GM12878 (cell line): ENCODE data around the gene P4HA3. TPM values are rescaled to one million over a fixed set of nuclear protein-coding genes. Genes with fewer than 3 reads are reported as not detected.

Experiments used
- ATAC-seq: fragments of 200-7000 bp; cut with Tn5 transposase; 3 replicates; pipeline ENCODE4 v1.9.1; 2020; ENCODE audit warnings: mild to moderate bottlenecking, moderate library complexity
- BruUV-seq: library from RNA; stranded (reverse); fragments of 400-500 nt; replicated peaks from 2 replicates; lab custom pipeline; 2021; lab: Mats Ljungman, UMichigan
- CTCF ChIA-PET: fragments of 300-600 bp; sonication (Branson Sonifier 250); formaldehyde crosslinking; extraction: SDS; loops from one replicate; lab custom pipeline; 2021; ENCODE audit warnings: inconsistent platforms; lab: Yijun Ruan, JAX
- POLR2A ChIA-PET: fragments of 350-600 bp; formaldehyde crosslinking; extraction: SDS; loops from one replicate; lab custom pipeline; 2021; ENCODE audit warnings: inconsistent platforms; lab: Charles Lee
- RAD21 ChIA-PET: fragments of 300-600 bp; sonication (Branson Sonifier 250); formaldehyde crosslinking; loops from one replicate; lab custom pipeline; 2023; ENCODE audit warnings: antibody characterized with exemption; ENCODE audit not compliant: unreplicated experiment; lab: Charles Lee
- SMC1A ChIA-PET: fragments of 300-600 bp; sonication (Branson Sonifier 250); formaldehyde crosslinking; loops from one replicate; lab custom pipeline; 2023; ENCODE audit not compliant: unreplicated experiment, uncharacterized antibody; lab: Charles Lee
- DNase-seq: peaks from one replicate; pipeline ENCODE4 v3.0.0-alpha.2; 2011; ENCODE audit warnings: low read depth, low spot score
- FAIRE-seq: peaks from 3 replicates; lab custom pipeline; 2011; peaks lifted over from hg19 to GRCh38; lab: Jason Lieb, UNC
- H2AFZ ChIP-seq: 2 replicates; pipeline ENCODE4 v1.6.0; 2011; ENCODE audit warnings: low read depth, low read length, control low read depth; ENCODE audit not compliant: control insufficient read depth
- H3K27ac ChIP-seq: 2 replicates; pipeline ENCODE4 v1.5.1; 2011; ENCODE audit warnings: control low read depth; ENCODE audit not compliant: control insufficient read depth, insufficient read depth
- H3K27me3 ChIP-seq, 2 experiments: replicated peaks in 1 of 2; 2 replicates each; pipeline versions ENCODE4 v1.6.0 to v1.6.1; 2011; ENCODE audit warnings: low read length in 1 of 2; ENCODE audit not compliant: control insufficient read depth in 2 of 2, insufficient read depth in 2 of 2
- H3K36me3 ChIP-seq, 2 experiments: 2 replicates each; pipeline ENCODE4 v1.5.1; 2011; ENCODE audit warnings: low read length in 1 of 2; ENCODE audit not compliant: control insufficient read depth in 2 of 2, insufficient read depth in 2 of 2
- H3K4me1 ChIP-seq: 2 replicates; pipeline ENCODE4 v1.6.1; 2011; ENCODE audit warnings: mild to moderate bottlenecking, low read length, moderate library complexity, mixed read lengths; ENCODE audit not compliant: control insufficient read depth, insufficient read depth
- H3K4me2 ChIP-seq: 2 replicates; pipeline ENCODE4 v1.6.0; 2011; ENCODE audit warnings: control low read depth; ENCODE audit not compliant: control insufficient read depth, insufficient read depth
- H3K4me3 ChIP-seq: fragments of 200-600 bp; sonication (generic); 2 replicates; pipeline ENCODE4 v1.5.1; 2016
- H3K79me2 ChIP-seq: 2 replicates; pipeline ENCODE4 v1.6.0; 2011; ENCODE audit warnings: low read length; ENCODE audit not compliant: control insufficient read depth, insufficient read depth
- H3K9ac ChIP-seq: 2 replicates; pipeline ENCODE4 v1.8.0; 2011; ENCODE audit warnings: low read length, control low read depth, mixed read lengths; ENCODE audit not compliant: control insufficient read depth, insufficient read depth
- H3K9me3 ChIP-seq: replicated peaks from 3 replicates; pipeline ENCODE4 v1.5.1; 2011; ENCODE audit warnings: mild to moderate bottlenecking, low read length; ENCODE audit not compliant: control insufficient read depth, insufficient read depth
- H4K20me1 ChIP-seq: 2 replicates; pipeline ENCODE4 v1.6.0; 2011; ENCODE audit not compliant: control insufficient read depth, insufficient read depth
- CREM ChIP-seq: IDR thresholded peaks from 2 replicates; pipeline ENCODE4 v1.6.1; 2014; ENCODE audit warnings: antibody characterized with exemption, low read depth
- EGR1 ChIP-seq, 2 experiments: IDR thresholded peaks; 1 replicate in 1 of 2; 2 replicates in 1 of 2; pipeline ENCODE4 v1.6.1; 2011 to 2012; ENCODE audit warnings: low read depth in 2 of 2, low read length in 2 of 2, borderline replicate concordance in 1 of 2, mild to moderate bottlenecking in 1 of 2, moderate library complexity in 1 of 2
- EZH2 ChIP-seq: IDR thresholded peaks from 2 replicates; pipeline ENCODE4 v1.6.1; 2012; ENCODE audit warnings: low read depth, mild to moderate bottlenecking, control low read depth, inconsistent platforms, low read length, borderline replicate concordance; ENCODE audit not compliant: control insufficient read depth
- FOXK2 ChIP-seq: fragments of 450-650 bp; IDR thresholded peaks from 2 replicates; pipeline ENCODE4 v1.6.1; 2017; ENCODE audit warnings: mild to moderate bottlenecking, moderate library complexity
- POLR2AphosphoS2 ChIP-seq: IDR thresholded peaks from 2 replicates; pipeline ENCODE4 v1.6.1; 2011; ENCODE audit warnings: low read depth, mild to moderate bottlenecking, low read length, improper control_type of control experiment, moderate library complexity
- RFX5 ChIP-seq: IDR thresholded peaks from 2 replicates; pipeline ENCODE4 v1.6.1; 2011; ENCODE audit warnings: low read depth, low read length, improper control_type of control experiment
- TBL1XR1 ChIP-seq: IDR thresholded peaks from 2 replicates; pipeline ENCODE4 v1.6.1; 2012; ENCODE audit warnings: low read depth, low read length, improper control_type of control experiment
- TCF7 ChIP-seq: IDR thresholded peaks from 2 replicates; pipeline ENCODE4 v1.6.1; 2014; ENCODE audit warnings: antibody characterized with exemption, borderline replicate concordance
- WGBS: methylation state at CpG from one replicate; pipeline ENCODE4 v1.1.6; 2016; ENCODE audit warnings: low lambda C conversion rate; ENCODE audit not compliant: insufficient replicate concordance, insufficient coverage; ENCODE audit errors: missing lambda C conversion rate; 5-methylcytosine and 5-hydroxymethylcytosine counted together
- in situ Hi-C: fragments of 300-500 bp; cut with MboI; formaldehyde crosslinking; loops from 9 replicates; pipeline ENCODE4 v1.14.3; 2018; ENCODE audit warnings: mixed read lengths
- intact Hi-C: fragments of 100-400 bp; cut with micrococcal nuclease; formaldehyde crosslinking; loops from one replicate; pipeline ENCODE4 v1.14.2; 2022; ENCODE audit not compliant: unreplicated experiment
- polyA plus RNA-seq, 11 experiments: library from polyadenylated mRNA; depleted of rRNA in 4 of 11; unstranded in 6 of 11; stranded (reverse) in 5 of 11; fragments of >200 nt; fragmentation: Nextera tagmentation in 4 of 11; fragmentation: Illumina TruSeq in 1 of 11; extraction: Ambion mirVana in 4 of 11; extraction: Trizol in 1 of 11; gene quantifications; 1 replicate in 1 of 11; 2 replicates in 10 of 11; pipeline versions ENCODE4 v1.2.1 to v1.2.3, GENCODE V29; 2011 to 2016; ENCODE audit warnings: inconsistent platforms in 2 of 11, missing spikeins in 2 of 11, low read depth in 1 of 11
- total RNA-seq, 4 experiments: library from RNA; depleted of rRNA in 3 of 4; stranded (reverse); fragments of >200 nt in 3 of 4; fragmentation: Illumina TruSeq in 1 of 4; extraction: Trizol in 1 of 4; gene quantifications; 2 replicates each; pipeline versions ENCODE4 v1.2.1 to v1.2.3, GENCODE V29; 2013 to 2021
- TF ChIP-seq, protein P1 (sequence below): IDR thresholded peaks from 2 replicates; pipeline ENCODE4 v1.6.1; 2012; ENCODE audit warnings: improper control_type of control experiment, low read depth, low read length; ENCODE audit not compliant: insufficient replicate concordance
- TF ChIP-seq, protein P2 (sequence below): fragments of 450-650 bp; IDR thresholded peaks from 2 replicates; pipeline ENCODE4 v1.6.1; 2017; ENCODE audit warnings: mild to moderate bottlenecking, low read depth, inconsistent platforms; ENCODE audit not compliant: poor library complexity, severe bottlenecking
- TF ChIP-seq, protein P3 (sequence below): fragments of 450-650 bp; IDR thresholded peaks from 2 replicates; pipeline ENCODE4 v1.6.1; 2018; ENCODE audit warnings: mild to moderate bottlenecking, low read depth, moderate library complexity; ENCODE audit not compliant: partially characterized antibody

The P4HA3 gene
- total and polyA plus RNA-seq, 10 of the 15 experiments (the other 5 are each of a cell fraction or from before 2014, with no cell fraction given), result 0.08 TPM; not detected in 9

DNA sequence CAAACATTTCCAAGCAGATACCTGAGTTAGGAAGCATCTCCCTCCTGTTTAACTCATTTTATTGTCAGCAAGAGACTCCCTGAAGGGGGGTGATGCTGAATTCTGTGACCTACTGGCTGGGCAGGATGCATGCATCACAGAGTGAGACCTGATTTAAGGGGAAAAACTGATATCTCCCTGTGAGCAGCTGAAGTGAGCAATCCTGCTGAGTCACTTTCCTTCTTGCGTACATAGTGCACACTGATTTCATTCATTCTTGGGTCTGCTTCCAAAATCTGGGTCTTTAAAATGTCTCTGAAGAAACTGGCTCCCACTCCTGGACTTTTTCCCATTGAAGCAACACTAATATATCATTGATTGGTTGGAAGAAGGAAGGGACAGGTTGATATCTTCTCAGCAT, 23.3 kb downstream of the P4HA3 start (continued):
- TF ChIP-seq, protein P1, sequence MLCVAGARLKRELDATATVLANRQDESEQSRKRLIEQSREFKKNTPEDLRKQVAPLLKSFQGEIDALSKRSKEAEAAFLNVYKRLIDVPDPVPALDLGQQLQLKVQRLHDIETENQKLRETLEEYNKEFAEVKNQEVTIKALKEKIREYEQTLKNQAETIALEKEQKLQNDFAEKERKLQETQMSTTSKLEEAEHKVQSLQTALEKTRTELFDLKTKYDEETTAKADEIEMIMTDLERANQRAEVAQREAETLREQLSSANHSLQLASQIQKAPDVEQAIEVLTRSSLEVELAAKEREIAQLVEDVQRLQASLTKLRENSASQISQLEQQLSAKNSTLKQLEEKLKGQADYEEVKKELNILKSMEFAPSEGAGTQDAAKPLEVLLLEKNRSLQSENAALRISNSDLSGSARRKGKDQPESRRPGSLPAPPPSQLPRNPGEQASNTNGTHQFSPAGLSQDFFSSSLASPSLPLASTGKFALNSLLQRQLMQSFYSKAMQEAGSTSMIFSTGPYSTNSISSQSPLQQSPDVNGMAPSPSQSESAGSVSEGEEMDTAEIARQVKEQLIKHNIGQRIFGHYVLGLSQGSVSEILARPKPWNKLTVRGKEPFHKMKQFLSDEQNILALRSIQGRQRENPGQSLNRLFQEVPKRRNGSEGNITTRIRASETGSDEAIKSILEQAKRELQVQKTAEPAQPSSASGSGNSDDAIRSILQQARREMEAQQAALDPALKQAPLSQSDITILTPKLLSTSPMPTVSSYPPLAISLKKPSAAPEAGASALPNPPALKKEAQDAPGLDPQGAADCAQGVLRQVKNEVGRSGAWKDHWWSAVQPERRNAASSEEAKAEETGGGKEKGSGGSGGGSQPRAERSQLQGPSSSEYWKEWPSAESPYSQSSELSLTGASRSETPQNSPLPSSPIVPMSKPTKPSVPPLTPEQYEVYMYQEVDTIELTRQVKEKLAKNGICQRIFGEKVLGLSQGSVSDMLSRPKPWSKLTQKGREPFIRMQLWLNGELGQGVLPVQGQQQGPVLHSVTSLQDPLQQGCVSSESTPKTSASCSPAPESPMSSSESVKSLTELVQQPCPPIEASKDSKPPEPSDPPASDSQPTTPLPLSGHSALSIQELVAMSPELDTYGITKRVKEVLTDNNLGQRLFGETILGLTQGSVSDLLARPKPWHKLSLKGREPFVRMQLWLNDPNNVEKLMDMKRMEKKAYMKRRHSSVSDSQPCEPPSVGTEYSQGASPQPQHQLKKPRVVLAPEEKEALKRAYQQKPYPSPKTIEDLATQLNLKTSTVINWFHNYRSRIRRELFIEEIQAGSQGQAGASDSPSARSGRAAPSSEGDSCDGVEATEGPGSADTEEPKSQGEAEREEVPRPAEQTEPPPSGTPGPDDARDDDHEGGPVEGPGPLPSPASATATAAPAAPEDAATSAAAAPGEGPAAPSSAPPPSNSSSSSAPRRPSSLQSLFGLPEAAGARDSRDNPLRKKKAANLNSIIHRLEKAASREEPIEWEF, result no peak

DNA sequence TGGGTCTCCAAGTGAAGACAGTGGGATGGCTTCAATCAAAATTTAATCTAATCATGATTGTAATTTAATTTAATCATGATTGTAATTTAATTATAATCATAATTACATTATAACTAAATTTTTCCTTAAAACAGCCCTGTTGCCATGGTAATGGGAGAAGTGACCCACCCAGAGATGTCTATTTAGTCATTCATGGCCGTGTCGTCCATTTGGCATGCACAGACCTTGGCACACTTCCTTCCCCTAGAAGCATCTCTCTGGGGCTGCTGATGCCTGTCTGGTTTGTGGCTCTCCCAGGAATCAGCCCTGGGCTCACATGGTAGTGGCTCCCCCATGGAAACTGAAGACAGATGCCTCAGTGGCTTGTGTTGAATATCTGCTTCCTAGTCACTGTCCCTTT, 27.0 kb downstream of the P4HA3 start:
- no peak overlapping the region for H2AFZ ChIP-seq
- RAD21 ChIA-PET, result no interaction called here
- no peak overlapping the region for H3K4me2 ChIP-seq
- SMC1A ChIA-PET, result no interaction called here
- H4K20me1 ChIP-seq, result no peaks in the 10 kb centered on the region
- no peak overlapping the region for H3K27ac ChIP-seq
- H3K27me3 ChIP-seq, result no peaks in the 10 kb centered on the region
- no peaks in the 10 kb centered on the region for H3K79me2 ChIP-seq
- intact Hi-C loops (no loop called here), in situ Hi-C loops (no loop called here)
- no TSS peak for BruUV-seq
- FAIRE-seq, result no peak
- no peaks in the 10 kb centered on the region for H3K36me3 ChIP-seq
- no peak overlapping the region for H3K4me3 ChIP-seq
- no peak for DNase-seq
- no peak for ATAC-seq
- H3K4me1 ChIP-seq, result peaks cover 3% of the 10 kb centered on the region
- POLR2A ChIA-PET, result no interaction called here
- 78% methylated on average over 2 of the region's 2 CpGs for WGBS
- H3K9me3 ChIP-seq, result no peaks in the 10 kb centered on the region; the same call in 1 of the 3 replicates
- CTCF ChIA-PET, result no interaction called here
- no peak overlapping the region for H3K9ac ChIP-seq
- TF ChIP-seq TCF7 (no peak), EGR1 (IDR thresholded peaks at IDR 0.05; ENCODE audit: borderline replicate concordance in 1 of 2, low read depth in 2 of 2, low read length in 2 of 2) (no peak), POLR2AphosphoS2 (no peak), TBL1XR1 (no peak), EZH2 (no peak), CREM (no peak), RFX5 (no peak), FOXK2 (no peak)
- TF ChIP-seq, protein P2, sequence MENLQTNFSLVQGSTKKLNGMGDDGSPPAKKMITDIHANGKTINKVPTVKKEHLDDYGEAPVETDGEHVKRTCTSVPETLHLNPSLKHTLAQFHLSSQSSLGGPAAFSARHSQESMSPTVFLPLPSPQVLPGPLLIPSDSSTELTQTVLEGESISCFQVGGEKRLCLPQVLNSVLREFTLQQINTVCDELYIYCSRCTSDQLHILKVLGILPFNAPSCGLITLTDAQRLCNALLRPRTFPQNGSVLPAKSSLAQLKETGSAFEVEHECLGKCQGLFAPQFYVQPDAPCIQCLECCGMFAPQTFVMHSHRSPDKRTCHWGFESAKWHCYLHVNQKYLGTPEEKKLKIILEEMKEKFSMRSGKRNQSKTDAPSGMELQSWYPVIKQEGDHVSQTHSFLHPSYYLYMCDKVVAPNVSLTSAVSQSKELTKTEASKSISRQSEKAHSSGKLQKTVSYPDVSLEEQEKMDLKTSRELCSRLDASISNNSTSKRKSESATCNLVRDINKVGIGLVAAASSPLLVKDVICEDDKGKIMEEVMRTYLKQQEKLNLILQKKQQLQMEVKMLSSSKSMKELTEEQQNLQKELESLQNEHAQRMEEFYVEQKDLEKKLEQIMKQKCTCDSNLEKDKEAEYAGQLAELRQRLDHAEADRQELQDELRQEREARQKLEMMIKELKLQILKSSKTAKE, result no peak
- TF ChIP-seq, protein P3, sequence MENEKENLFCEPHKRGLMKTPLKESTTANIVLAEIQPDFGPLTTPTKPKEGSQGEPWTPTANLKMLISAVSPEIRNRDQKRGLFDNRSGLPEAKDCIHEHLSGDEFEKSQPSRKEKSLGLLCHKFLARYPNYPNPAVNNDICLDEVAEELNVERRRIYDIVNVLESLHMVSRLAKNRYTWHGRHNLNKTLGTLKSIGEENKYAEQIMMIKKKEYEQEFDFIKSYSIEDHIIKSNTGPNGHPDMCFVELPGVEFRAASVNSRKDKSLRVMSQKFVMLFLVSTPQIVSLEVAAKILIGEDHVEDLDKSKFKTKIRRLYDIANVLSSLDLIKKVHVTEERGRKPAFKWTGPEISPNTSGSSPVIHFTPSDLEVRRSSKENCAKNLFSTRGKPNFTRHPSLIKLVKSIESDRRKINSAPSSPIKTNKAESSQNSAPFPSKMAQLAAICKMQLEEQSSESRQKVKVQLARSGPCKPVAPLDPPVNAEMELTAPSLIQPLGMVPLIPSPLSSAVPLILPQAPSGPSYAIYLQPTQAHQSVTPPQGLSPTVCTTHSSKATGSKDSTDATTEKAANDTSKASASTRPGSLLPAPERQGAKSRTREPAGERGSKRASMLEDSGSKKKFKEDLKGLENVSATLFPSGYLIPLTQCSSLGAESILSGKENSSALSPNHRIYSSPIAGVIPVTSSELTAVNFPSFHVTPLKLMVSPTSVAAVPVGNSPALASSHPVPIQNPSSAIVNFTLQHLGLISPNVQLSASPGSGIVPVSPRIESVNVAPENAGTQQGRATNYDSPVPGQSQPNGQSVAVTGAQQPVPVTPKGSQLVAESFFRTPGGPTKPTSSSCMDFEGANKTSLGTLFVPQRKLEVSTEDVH, result no peak
